Activated CD4-positive, CD25-positive, alpha-beta regulatory T cell (primary cell): Measurements from ENCODE around the gene SKA1.

Experiments
- DNase-seq, 4 experiments: peaks; one replicate each; lab custom pipeline; 2025; lab: John Stamatoyannopoulos, UW

Gene SKA1, protein sequence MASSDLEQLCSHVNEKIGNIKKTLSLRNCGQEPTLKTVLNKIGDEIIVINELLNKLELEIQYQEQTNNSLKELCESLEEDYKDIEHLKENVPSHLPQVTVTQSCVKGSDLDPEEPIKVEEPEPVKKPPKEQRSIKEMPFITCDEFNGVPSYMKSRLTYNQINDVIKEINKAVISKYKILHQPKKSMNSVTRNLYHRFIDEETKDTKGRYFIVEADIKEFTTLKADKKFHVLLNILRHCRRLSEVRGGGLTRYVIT

DNA sequence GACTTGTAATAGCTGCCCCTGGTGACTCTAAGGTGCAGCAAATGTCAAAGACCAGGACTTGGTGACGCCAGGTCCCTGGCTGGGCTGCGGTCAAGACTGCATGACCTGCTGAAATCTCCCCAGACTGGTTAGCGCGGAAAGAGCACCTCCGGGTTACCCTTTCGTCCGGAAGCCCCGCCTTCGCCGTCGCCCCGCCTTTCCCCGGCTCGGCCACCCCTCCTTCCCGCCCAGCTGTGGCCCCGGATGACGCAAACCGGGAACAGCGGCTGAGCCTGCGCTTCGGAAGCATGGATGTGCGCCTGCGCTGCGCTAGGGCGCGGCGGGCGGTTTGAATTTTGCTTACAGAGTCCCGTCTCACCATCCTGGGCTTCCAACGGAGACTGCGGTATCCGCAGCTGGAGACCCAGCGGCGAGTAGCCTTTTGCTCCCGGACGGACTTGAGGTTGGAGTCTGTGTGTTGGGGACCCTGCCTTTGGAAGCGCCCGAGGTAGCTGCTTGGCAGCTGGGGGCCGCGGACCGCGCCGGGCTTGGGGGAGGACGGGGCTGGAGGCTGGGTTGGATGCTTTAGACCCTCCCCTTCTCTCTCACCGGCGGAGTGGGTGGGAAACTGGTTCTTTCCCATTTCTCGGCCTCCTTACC lies at the start of gene SKA1:
Gene SKA1 (plus strand): TSS at position 294 of the 639 bp plus-strand sequence. CDS start 785 bp downstream, outside the sequence.
- DNase-seq = peak; percentile 86 to 94 (median 90)

DNA sequence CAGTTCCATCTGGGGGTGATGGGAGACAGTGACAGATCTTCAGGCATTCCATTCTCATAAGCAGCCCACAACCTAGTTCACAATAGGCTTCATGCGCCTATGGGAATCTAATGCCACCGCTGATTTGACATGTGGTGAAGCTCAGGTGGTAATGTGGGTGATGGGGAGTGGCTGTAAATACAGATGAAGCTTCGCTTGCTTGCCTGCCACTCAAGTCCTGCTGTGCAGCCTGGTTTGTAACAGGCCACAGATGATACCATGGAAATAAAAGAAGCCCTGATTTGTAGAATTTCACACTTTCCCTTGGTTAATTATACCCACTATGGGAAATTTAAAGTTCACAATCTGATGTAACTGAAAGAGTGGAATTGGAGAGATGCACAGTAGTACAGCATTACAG lies 46.9 kb upstream of the SKA1 start:
- no peak for DNase-seq

GRCh38 chr18:50330176-50330575 lies 44.7 kb upstream of the SKA1 start:
- no peak for DNase-seq

- DNase-seq = no peak
Observed at GRCh38 chr18:50331691-50332090, 43.2 kb upstream of the SKA1 start.

DNA sequence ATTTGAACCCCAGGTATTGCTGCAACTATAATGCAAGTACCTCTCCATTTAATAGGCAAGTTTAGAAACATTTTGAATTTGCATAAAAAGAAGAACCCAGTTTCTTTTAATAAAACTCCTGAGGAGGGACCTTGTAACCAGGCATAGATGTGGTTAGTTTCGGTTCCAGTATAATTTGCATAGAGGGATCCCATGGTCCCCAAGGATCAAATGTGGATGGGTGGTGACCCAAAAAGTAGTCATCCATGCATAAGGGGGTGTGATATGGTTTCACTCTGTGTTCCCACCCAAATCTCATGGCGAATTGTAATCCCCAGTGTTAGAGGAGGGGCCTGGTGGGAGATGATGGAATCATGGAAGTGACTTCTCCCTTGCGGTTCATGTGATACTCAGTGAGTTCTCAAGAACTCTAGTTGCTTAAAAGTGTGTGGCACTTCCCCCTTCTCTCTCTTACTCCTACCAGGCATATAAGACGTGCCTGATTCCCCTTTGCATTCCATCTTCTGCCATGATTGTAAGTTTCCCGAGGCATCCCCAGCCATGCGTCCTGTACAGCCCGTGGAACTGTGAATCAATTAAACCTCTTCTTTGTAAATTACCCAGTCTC lies 40.2 kb upstream of the SKA1 start:
- DNase-seq = no peak

- DNase-seq = no peak
Observed at GRCh38 chr18:50338122-50338521, 36.7 kb upstream of the SKA1 start.

GRCh38 chr18:50338715-50339114 lies 36.1 kb upstream of the SKA1 start:
- no peak for DNase-seq

- no peak for DNase-seq
Observed at GRCh38 chr18:50340078-50340477, 34.8 kb upstream of the SKA1 start.

GRCh38 chr18:50341443-50341842 lies 33.4 kb upstream of the SKA1 start:
- DNase-seq = no peak

DNA sequence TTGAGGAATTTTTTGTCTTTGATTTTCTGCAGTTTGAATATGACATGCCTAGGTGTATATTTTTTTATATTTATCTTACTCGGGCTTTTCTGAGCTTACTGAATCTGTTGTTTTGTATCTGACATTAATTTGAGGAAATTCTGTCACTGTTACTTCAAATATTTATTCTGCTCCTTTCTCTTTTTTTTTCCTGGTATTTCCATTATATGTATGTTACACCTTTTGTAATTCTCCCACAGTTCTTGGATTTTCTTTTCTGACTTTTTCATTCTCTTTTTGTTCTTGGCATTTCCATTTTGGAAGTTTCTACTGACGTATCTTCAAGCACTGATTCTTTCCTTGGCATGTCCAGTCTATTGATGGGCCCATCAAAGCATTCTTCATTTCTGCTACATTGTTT lies 24.1 kb upstream of the SKA1 start:
- DNase-seq = no peak

DNA sequence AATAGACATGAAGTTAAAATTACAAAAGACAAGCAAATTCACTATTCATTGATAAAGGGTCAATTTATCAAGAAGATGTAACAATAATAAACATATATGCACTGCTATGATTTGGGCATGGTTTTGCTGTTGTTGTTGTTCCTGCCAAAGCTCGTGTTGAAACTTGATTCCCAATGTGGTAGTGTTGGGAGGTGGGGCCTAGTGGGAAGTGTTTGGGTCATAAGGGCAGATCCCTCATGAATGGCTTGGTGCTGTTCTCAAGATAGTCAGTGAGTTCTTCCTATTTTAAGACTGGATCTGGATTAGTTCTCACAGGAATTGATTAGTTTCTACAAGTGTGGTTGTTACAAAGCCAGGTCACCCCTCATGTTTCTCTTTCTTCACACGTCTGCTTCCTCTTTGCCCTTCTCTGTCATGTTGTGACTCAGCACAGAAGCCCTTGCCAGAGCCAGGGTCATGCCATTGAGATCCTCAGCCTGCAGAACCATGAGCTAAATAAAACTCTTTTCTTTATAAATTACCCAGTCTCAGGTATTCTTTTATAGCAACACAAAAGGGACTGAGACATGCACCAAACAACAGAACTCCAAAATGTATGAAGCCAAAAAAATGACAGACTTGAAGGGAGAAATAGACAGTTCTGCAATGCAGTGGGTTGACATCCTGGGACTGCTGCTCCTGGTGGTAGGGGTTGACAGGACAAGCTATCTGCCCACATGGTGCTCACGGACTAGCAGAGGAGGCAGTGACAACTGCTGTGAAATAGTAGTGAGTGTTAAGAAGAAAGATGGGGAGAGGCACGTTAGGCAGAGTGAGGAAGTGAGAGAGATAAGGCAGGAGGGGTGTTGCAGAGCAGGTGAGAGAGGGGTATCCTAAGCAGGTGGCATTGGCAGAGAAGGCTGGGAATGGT lies 18.6 kb upstream of the SKA1 start:
- DNase-seq = no peak

DNA sequence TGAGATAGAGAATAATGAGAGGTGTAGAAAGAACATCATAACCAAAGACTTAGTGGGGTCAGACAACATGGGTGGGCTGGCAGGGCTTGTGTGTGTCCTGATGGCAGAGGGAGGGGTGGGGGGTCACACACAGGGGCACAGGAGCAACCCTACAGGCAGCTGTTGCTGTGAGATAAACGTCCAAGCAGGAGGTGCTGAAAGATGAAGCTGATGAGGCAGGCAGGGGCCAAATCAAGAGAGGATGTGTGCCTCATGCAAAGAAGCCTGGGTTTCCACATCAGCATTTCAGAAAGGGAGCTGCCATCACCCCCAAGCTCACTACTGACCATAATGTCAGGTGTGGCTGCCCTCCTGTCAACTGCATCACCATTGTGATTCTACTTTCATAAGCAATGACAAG lies 16.0 kb upstream of the SKA1 start:
- DNase-seq = no peak

- no peak for DNase-seq
Observed at GRCh38 chr18:50359806-50360205, 15.0 kb upstream of the SKA1 start.

DNA sequence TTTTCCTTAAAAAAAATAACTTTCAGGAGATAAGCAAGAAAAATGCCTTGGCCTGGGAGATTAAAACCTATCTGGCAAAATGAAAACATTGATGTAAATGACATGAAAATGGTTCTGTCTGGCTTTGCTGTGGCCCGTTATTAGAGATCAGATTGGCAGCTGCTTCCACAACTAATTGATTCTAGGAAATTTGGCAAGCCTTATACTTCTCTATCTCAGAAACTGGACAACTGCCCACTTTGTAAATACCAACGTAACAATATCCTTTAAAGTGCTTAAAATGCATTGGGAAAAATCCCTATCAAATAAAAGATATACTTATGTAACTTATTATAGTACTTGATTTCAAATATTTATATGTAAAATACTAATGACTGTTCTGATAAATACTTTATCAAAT lies 14.2 kb upstream of the SKA1 start:
- DNase-seq = no peak

- no peak for DNase-seq
Observed at GRCh38 chr18:50369672-50370071, 5.2 kb upstream of the SKA1 start.

DNA sequence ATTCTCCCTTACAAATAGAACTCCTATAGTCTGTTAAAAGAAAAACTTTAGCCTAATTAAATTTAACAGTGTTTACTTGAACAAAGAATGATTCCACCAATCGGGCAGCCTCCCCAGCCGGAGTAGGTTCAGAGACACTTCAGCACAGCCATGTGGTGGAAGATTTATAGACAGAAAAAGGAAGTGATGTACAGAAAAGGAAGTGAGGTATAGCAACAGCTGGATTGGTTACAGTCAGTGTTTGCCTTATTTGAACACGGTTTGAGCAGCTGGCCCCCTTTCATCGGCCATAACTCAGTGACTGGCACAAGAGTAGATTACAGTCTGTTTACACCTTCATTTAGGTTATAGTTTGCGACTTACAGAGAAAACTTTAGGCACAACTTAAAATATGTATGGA lies 2.1 kb upstream of the SKA1 start:
- DNase-seq = no peak

GRCh38 chr18:50373561-50374219 lies 1.2 kb upstream of the SKA1 start:
- DNase-seq = no peak

DNA sequence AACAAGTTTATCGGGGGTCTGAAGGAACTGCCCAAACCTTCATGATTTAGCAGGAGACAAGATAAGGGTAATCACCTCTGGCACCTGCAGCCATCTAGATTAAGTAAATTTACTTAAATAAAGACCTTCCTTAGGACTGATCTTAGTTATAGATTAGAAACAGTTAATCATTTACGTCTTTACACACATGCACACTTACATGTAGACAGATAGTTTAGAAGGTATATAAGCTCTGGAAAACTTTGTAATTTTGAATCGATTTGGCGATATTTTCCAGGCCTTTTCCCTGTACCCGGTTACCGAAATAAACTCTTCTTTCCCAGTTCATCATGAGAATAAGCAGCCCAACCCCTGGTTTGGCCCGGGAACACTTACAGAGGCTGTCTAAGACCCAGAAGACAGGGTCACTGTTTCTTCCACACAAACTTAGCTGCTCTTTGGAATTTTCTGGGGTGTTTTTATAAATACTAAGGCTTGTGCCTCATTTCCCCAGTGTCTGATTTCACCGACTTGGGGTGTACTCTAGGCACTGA lies 560 bp upstream of the SKA1 start:
- no peak for DNase-seq

DNA sequence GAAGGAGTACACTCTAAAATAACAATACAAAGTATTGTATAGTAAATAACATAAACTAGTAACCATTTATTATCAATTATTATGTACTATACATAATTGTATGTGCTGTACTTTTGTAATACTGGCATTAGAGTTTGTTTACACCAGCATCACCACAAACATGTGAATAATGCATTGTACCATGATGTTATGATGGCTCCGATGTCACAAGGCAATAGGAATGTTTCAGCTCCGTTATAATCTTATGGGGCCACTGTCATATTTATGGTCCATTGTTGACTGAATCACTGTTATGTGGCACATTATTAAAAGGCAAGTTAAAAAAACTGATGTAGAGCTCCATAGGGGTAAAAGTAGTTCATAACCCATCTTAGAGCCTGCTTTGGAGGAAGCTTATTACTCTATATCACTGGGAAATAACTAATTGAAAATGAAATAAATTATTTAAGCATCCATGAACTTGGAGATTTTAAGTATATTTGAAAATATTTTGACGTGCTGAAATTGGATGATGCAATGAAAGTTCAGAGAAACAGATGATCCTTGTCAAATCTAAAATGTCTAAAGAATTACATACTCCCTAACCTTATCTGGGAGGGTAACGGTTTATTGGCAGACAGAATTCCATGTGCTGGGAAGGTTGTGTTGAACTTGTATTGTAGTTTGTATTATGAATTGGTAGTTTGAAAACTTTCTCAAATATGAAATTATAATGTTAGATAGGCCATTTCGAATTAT lies 2.4 kb downstream of the SKA1 start:
- DNase-seq = no peak

DNA sequence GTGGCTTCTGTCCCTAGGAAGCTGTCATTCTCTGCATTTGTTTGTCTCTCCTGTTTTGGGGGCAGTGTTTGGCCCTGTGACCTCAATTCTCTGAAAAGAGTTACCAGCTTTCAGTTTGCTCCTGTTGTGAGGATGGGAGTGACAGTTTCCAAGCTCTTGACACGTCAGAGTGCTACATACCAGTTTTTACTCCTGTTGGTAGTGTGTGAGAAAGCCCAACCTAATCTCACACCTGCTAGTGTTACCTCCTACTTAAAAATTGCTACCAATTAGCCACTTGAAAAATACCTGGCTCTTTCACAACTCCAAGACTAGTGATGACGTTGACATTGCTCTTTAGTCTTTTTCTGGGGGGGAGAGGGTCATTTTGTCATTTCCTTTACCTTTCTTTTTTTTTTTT lies 14.1 kb downstream of the SKA1 start:
- DNase-seq = no peak

DNA sequence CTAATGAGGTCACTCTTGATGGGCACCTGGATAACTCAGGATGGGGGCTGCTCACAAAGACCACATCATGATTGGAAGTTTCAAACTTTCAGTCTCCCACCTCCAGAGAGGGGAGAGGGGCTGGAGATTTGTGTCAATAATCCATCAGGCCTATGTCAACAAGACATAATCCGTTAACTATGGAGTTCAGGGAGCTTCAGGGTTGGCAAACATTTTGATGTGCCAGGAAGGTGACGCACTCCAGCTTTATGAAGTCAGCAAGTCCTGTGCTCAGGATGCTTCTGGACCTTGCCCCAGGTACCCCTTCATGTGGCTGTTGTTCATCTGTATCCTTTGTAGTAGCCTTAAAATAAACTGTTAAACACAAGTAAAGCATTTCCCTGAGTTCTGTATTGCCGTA lies 19.0 kb downstream of the SKA1 start:
- DNase-seq = no peak
